ENCODE results near the gene MRPL55.

The MRPL55 gene

GRCh38 chr1:228122921-228123441, 13.9 kb upstream of the MRPL55 start:
- TF ChIP-seq CTCF (IDR thresholded peaks at IDR 0.05; ENCODE audit: borderline replicate concordance, control extremely low read depth, extremely low read depth, insufficient read depth, missing control alignments): no peak
- in situ Hi-C loops (cut with MboI; ENCODE audit: low sequenced_read_pairs, unreplicated experiment): no loop called here
- DNase-seq (ENCODE audit: low spot score): no peak

- in situ Hi-C loops (cut with MboI; ENCODE audit: low sequenced_read_pairs, unreplicated experiment): no loop called here
- DNase-seq (ENCODE audit: low spot score): no peak
- TF ChIP-seq CTCF (IDR thresholded peaks at IDR 0.05; ENCODE audit: borderline replicate concordance, control extremely low read depth, extremely low read depth, insufficient read depth, missing control alignments): no peak
These were observed 11.9 kb upstream of the MRPL55 start for GRCh38 chr1:228120857-228121489.

- in situ Hi-C loops (cut with MboI; ENCODE audit: low sequenced_read_pairs, unreplicated experiment): no loop called here
- TF ChIP-seq CTCF (IDR thresholded peaks at IDR 0.05; ENCODE audit: borderline replicate concordance, control extremely low read depth, extremely low read depth, insufficient read depth, missing control alignments): no peak
- DNase-seq (ENCODE audit: low spot score): no peak
These were observed 11.3 kb upstream of the MRPL55 start for GRCh38 chr1:228120351-228120750.

- TF ChIP-seq CTCF (IDR thresholded peaks at IDR 0.05; ENCODE audit: borderline replicate concordance, control extremely low read depth, extremely low read depth, insufficient read depth, missing control alignments): no peak
- no peak for DNase-seq (ENCODE audit: low spot score)
- in situ Hi-C loops (cut with MboI; ENCODE audit: low sequenced_read_pairs, unreplicated experiment): no loop called here
These were observed 8.9 kb upstream of the MRPL55 start for GRCh38 chr1:228118040-228118439.

GRCh38 chr1:228117335-228117734, 8.2 kb upstream of the MRPL55 start:
- DNase-seq (ENCODE audit: low spot score): no peak
- no peak for TF ChIP-seq CTCF (IDR thresholded peaks at IDR 0.05; ENCODE audit: borderline replicate concordance, control extremely low read depth, extremely low read depth, insufficient read depth, missing control alignments)
- in situ Hi-C loops (cut with MboI; ENCODE audit: low sequenced_read_pairs, unreplicated experiment): no loop called here

- in situ Hi-C loops (cut with MboI; ENCODE audit: low sequenced_read_pairs, unreplicated experiment): no loop called here
- no peak for DNase-seq (ENCODE audit: low spot score)
- TF ChIP-seq CTCF (IDR thresholded peaks at IDR 0.05; ENCODE audit: borderline replicate concordance, control extremely low read depth, extremely low read depth, insufficient read depth, missing control alignments): no peak
These were observed 5.7 kb upstream of the MRPL55 start for GRCh38 chr1:228114827-228115226.
